ENCODE measurements around the gene TMED10.
"Not testable (repeated sequence)": the region's sequence is repeated elsewhere in the genome, so short reads cannot be mapped to it uniquely, and the experiment has no call there.

Gene TMED10

GRCh38 chr14:75158843-75159614 lies 17.4 kb downstream of the TMED10 start:
- DNase-seq (ENCODE audit: low spot score) = no peak

DNA sequence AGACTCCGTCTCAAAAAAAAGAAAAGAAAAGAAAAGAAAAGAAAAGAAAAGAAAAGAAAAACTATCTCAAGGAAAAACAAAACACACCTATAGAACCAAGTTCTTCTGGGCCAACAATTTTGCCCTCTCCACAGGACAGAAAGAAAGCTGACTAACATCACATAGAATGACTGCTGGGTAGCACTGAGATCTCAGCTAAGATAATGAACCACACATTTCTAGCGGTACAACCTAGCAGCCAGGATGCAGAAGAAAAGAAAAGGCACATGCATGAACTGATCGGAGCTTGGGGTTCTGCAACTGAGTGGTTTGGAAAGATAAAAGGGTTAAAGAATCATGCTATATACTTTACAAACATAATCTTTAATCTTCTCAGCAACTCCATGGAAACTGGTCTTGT lies 19.5 kb downstream of the TMED10 start:
- DNase-seq (ENCODE audit: low spot score) = no peak

- DNase-seq (ENCODE audit: low spot score) = no peak
Observed at GRCh38 chr14:75156111-75156510, 20.3 kb downstream of the TMED10 start.

GRCh38 chr14:75155169-75155568 lies 21.2 kb downstream of the TMED10 start:
- DNase-seq (ENCODE audit: low spot score) = no peak

GRCh38 chr14:75153295-75153694 lies 23.1 kb downstream of the TMED10 start:
- no peak for DNase-seq (ENCODE audit: low spot score)

GRCh38 chr14:75151851-75152250 lies 24.6 kb downstream of the TMED10 start:
- no peak for DNase-seq (ENCODE audit: low spot score)

- not testable (repeated sequence) for DNase-seq (ENCODE audit: low spot score)
Observed at GRCh38 chr14:75150637-75151036, 25.8 kb downstream of the TMED10 start.

GRCh38 chr14:75150150-75150549 lies 26.3 kb downstream of the TMED10 start:
- DNase-seq (ENCODE audit: low spot score) = no peak

DNA sequence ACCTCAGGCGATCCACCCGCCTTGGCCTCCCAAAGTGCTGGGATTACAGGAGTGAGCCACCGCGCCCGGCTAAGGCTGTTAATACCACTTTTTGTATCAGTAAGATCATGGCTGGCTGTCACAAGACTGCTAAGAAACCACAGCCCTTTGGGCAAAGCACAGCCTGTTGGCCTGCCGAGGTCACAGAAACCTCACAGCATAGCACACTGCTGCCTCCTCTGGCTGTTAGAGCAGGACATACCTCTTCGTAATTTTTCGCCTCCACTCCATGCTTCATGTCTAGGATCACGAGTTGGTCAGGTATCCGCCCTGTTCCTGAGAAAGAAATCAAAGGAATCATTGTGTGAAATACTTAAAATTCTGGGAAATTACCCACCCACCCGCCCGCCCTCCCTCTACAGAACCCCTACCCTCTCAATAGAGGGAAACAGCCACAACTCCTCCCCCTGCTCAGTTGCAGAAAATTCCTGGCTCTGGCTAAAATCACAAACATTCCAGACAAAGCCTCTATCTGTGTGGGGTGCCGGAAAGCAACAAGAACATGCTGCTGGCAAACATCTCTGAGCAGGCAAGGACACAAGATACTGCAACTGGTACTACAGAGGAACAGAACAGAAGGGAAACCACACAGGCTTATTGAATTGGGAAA lies 28.9 kb downstream of the TMED10 start:
- DNase-seq (ENCODE audit: low spot score) = peak; percentile 72

DNA sequence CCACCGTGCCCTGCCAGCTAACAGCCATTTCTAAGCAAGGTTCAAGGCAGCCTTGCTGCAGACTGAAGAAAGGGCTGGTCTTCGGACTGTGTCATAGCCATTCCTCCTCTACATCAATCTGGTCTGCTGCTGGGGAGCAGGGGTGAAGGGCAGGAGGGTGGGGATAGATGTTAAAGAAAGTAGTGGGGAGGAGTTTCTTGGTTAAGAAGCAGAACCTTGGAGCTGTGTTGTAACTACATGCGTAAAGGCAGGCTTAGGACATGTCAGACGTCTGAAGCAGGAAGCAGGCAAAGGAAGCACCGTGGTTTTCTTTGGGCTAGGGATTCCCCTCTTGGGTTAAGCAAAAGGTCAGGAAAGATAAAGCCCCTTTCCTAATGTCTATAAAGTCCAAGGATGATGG lies 31.5 kb downstream of the TMED10 start:
- DNase-seq (ENCODE audit: low spot score) = no peak

DNA sequence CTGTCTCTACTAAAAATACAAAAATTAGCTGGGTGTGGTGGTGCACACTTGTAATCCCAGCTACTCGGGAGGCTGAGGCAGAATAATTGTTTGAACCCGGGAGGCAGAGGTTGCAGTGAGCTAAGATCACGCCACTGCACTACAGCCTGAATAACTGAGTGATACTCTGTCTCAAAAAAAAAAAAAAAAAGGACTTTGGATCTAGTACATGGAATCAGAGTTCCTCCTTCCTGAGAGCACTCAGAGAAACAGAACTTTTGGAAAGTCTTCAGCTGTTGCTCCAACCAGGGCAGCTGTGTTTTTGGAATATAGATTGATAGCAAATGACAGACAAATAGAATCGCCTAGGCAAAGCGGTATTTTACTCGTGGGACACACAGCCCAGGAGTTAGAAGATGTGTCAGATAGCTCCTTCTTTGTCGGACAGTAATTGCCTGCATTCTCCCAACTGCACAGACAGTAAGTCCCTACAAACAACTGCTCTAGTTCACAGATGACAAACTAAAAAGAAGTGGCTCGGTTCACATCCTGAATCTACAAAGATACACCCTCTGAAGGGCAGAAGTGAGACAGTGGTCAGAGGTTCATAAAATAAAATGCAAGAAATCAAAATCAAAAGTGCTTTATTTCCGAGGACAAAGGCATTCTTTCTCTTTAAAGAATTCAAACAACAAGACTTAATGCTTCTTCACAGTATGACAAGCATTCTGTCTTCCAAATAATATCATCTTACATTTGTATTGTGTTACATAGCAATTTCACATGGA lies 32.5 kb downstream of the TMED10 start:
- DNase-seq (ENCODE audit: low spot score) = no peak

- no peak for DNase-seq (ENCODE audit: low spot score)
Observed at GRCh38 chr14:75142494-75142893, 33.9 kb downstream of the TMED10 start.

- no peak for DNase-seq (ENCODE audit: low spot score)
Observed at GRCh38 chr14:75141967-75142366, 34.4 kb downstream of the TMED10 start.

DNA sequence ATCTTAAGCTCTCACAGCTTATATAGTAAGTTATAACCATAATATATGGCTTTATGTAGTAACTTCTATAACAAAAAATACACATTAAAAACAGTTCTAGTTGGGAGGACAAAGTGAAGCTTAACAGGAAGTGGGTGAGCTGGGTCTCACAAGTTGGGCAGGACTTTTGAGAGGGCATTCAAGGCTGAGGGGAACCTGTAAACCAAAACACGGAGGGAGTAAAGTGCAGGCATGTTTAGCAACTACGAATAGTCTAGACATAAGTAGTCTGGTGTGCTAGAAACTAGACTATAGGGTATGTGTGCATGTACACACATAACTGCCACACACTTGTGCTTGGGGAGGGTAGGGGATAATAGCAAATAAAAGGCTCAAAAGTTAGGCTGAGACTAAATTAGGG lies 35.4 kb downstream of the TMED10 start:
- no peak for DNase-seq (ENCODE audit: low spot score)

GRCh38 chr14:75140620-75141019 lies 35.8 kb downstream of the TMED10 start:
- no peak for DNase-seq (ENCODE audit: low spot score)

DNA sequence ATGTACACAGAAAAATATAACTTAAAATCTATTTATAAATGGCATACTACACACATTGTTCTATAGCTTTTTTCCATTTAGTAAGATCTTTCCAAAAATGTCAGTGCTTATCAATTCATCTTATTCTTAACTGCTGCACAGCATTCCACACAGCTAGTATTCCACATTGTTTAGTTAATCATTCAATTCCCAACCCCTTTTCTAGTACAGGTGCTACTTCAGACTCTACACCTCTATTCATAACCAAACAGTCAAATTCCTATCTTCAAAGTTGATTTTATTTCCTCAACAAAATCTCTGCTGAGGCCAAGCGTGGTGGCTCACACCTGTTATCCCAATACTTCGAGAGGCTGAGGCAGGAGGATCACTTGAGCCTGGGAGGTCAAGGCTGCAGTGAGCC lies 37.2 kb downstream of the TMED10 start:
- DNase-seq (ENCODE audit: low spot score) = no peak

GRCh38 chr14:75138492-75138891 lies 37.9 kb downstream of the TMED10 start:
- DNase-seq (ENCODE audit: low spot score) = no peak

- DNase-seq (ENCODE audit: low spot score) = no peak
Observed at GRCh38 chr14:75134644-75135043, 41.8 kb downstream of the TMED10 start.

DNA sequence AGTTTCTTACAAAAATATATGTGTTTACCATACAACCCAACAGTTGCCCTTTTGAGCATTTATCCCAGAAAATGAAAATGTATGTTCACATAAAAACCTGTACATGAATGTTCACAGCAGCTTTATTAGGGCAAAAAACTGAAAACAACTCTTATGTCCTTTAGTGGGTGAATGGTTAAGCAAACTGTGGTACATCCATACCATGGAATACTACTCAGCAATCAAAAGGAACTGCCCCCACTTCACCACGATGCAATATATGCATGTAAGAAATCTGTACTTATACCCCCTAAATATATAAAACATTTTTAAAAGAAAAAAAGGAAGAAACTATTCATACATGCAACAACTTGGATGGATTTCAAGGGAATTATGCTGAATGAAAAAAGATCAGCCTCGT lies 42.8 kb downstream of the TMED10 start:
- no peak for DNase-seq (ENCODE audit: low spot score)

DNA sequence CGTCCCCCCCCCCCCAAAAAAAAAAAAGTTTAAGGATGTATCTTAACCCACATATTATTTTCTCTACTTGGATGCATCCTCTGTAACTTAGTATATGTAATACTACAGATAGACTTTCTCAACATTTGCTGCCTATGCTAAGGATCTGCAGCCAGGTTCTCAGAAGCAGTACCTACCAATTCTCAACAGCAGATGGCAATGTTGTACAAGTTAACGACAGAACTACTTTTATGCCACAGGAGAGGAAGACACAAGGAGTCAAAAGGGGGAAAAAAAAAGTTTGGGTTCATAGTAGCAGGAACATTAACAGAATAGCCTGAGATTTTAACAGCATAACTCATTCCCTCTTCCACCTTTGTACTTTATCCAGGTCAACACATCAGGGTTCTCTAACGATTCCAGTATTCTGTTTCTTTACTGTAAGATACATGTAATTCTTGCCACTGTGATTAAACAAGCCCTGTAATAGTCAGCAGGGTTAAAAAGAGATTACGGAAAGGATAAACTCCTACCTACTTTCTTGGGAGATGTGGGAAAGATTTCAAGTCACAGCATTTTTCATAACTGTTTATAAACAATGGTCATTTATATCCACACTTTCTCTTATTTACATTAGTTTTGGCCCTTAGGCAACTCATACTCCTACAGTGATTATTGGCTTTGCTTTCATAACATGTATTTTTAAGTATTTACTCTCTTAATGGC lies 43.9 kb downstream of the TMED10 start:
- DNase-seq (ENCODE audit: low spot score) = peak; percentile 56

DNA sequence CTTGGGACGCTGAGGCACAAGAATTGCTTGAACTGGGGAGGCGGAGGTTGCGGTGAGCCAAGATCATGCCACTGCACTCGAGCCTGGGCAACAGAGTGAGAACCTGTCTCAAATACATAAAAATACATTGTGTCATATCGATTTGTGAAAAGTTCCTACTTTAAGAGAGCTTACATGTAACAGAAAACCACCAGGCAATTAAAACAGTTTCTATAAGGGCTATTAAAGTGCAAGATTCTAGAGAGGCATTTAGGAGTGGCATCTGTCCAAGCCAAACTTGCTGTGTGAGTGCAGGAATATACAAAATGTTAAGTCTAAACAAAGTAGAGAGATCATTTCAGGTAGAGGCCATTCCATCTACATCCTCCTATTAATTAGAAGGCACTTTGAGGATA lies 47.8 kb downstream of the TMED10 start:
- no peak for DNase-seq (ENCODE audit: low spot score)

DNA sequence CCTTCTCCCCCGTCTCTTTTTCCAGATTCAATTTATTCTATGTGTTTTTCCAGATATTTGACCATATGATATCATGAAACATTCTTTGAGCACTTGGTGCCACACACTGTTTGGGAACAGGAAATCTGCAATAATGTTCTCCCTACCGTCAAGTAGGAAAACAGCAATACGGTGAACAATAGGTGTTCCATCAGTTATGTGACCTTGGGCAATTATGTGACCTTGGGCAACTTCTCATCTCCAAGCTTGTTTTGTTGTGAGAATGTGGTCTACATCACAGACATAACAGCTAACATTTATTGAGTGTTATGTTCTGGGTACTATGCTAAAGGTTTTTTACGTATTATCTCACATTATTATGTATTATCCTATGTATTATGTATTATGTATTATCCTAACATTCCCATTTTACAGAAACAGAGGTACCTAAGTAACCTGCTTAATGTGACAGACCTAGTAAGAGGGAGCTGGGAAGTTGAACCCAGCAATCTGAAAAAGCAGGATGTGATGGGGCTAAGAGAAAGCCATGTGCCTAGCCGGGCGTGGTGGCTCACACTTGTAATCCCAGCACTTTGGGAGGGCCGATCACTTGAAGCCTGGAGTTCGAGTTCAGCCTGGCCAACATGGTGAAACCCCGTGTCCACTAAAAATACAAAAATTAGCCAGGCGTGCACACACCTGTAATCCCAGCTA lies 48.4 kb downstream of the TMED10 start:
- DNase-seq (ENCODE audit: low spot score) = no peak

Measured in ecto neural progenitor cell (in vitro differentiated cells).